GM12878 (cell line): ENCODE results near the gene SV2A. TPM values are rescaled to one million over a fixed set of nuclear protein-coding genes. Genes with fewer than 3 reads are reported as not detected.

Source experiments
- ATAC-seq: fragments of 200-7000 bp; cut with Tn5 transposase; 3 replicates; pipeline ENCODE4 v1.9.1; 2020; ENCODE audit warnings: mild to moderate bottlenecking, moderate library complexity
- BruUV-seq: library from RNA; stranded (reverse); fragments of 400-500 nt; replicated peaks from 2 replicates; lab custom pipeline; 2021; lab: Mats Ljungman, UMichigan
- CTCF ChIA-PET: fragments of 300-600 bp; sonication (Branson Sonifier 250); formaldehyde crosslinking; extraction: SDS; loops from one replicate; lab custom pipeline; 2021; ENCODE audit warnings: inconsistent platforms; lab: Yijun Ruan, JAX
- POLR2A ChIA-PET: fragments of 350-600 bp; formaldehyde crosslinking; extraction: SDS; loops from one replicate; lab custom pipeline; 2021; ENCODE audit warnings: inconsistent platforms; lab: Charles Lee
- RAD21 ChIA-PET: fragments of 300-600 bp; sonication (Branson Sonifier 250); formaldehyde crosslinking; loops from one replicate; lab custom pipeline; 2023; ENCODE audit warnings: antibody characterized with exemption; ENCODE audit not compliant: unreplicated experiment; lab: Charles Lee
- SMC1A ChIA-PET: fragments of 300-600 bp; sonication (Branson Sonifier 250); formaldehyde crosslinking; loops from one replicate; lab custom pipeline; 2023; ENCODE audit not compliant: unreplicated experiment, uncharacterized antibody; lab: Charles Lee
- DNase-seq: peaks from one replicate; pipeline ENCODE4 v3.0.0-alpha.2; 2011; ENCODE audit warnings: low read depth, low spot score
- FAIRE-seq: peaks from 3 replicates; lab custom pipeline; 2011; peaks lifted over from hg19 to GRCh38; lab: Jason Lieb, UNC
- H2AFZ ChIP-seq: 2 replicates; pipeline ENCODE4 v1.6.0; 2011; ENCODE audit warnings: low read depth, low read length, control low read depth; ENCODE audit not compliant: control insufficient read depth
- H3K27ac ChIP-seq: 2 replicates; pipeline ENCODE4 v1.5.1; 2011; ENCODE audit warnings: control low read depth; ENCODE audit not compliant: control insufficient read depth, insufficient read depth
- H3K27me3 ChIP-seq, 2 experiments: replicated peaks in 1 of 2; 2 replicates each; pipeline versions ENCODE4 v1.6.0 to v1.6.1; 2011; ENCODE audit warnings: low read length in 1 of 2; ENCODE audit not compliant: control insufficient read depth in 2 of 2, insufficient read depth in 2 of 2
- H3K36me3 ChIP-seq, 2 experiments: 2 replicates each; pipeline ENCODE4 v1.5.1; 2011; ENCODE audit warnings: low read length in 1 of 2; ENCODE audit not compliant: control insufficient read depth in 2 of 2, insufficient read depth in 2 of 2
- H3K4me1 ChIP-seq: 2 replicates; pipeline ENCODE4 v1.6.1; 2011; ENCODE audit warnings: mild to moderate bottlenecking, low read length, moderate library complexity, mixed read lengths; ENCODE audit not compliant: control insufficient read depth, insufficient read depth
- H3K4me2 ChIP-seq: 2 replicates; pipeline ENCODE4 v1.6.0; 2011; ENCODE audit warnings: control low read depth; ENCODE audit not compliant: control insufficient read depth, insufficient read depth
- H3K4me3 ChIP-seq: fragments of 200-600 bp; sonication (generic); 2 replicates; pipeline ENCODE4 v1.5.1; 2016
- H3K79me2 ChIP-seq: 2 replicates; pipeline ENCODE4 v1.6.0; 2011; ENCODE audit warnings: low read length; ENCODE audit not compliant: control insufficient read depth, insufficient read depth
- H3K9ac ChIP-seq: 2 replicates; pipeline ENCODE4 v1.8.0; 2011; ENCODE audit warnings: low read length, control low read depth, mixed read lengths; ENCODE audit not compliant: control insufficient read depth, insufficient read depth
- H3K9me3 ChIP-seq: replicated peaks from 3 replicates; pipeline ENCODE4 v1.5.1; 2011; ENCODE audit warnings: mild to moderate bottlenecking, low read length; ENCODE audit not compliant: control insufficient read depth, insufficient read depth
- H4K20me1 ChIP-seq: 2 replicates; pipeline ENCODE4 v1.6.0; 2011; ENCODE audit not compliant: control insufficient read depth, insufficient read depth
- ATF7 ChIP-seq: fragments of 450-650 bp; IDR thresholded peaks from 2 replicates; pipeline ENCODE4 v1.6.1; 2016; ENCODE audit warnings: low read depth, mild to moderate bottlenecking
- BHLHE40 ChIP-seq, 2 experiments: fragments of 450-650 bp in 1 of 2; IDR thresholded peaks; 2 replicates each; pipeline ENCODE4 v1.6.1; 2011 to 2017; ENCODE audit warnings: low read depth in 2 of 2, borderline replicate concordance in 1 of 2, improper control_type of control experiment in 1 of 2, low read length in 1 of 2, mild to moderate bottlenecking in 1 of 2
- CBX5 ChIP-seq: sonication (generic); IDR thresholded peaks from 2 replicates; pipeline ENCODE4 v1.6.1; 2016; ENCODE audit warnings: low read depth, moderate library complexity, mild to moderate bottlenecking, inconsistent platforms
- DPF2 ChIP-seq: fragments of 450-650 bp; IDR thresholded peaks from 2 replicates; pipeline ENCODE4 v1.6.1; 2017; ENCODE audit warnings: mild to moderate bottlenecking
- FOXK2 ChIP-seq: fragments of 450-650 bp; IDR thresholded peaks from 2 replicates; pipeline ENCODE4 v1.6.1; 2017; ENCODE audit warnings: mild to moderate bottlenecking, moderate library complexity
- MYC ChIP-seq: IDR thresholded peaks from 2 replicates; pipeline ENCODE4 v1.6.1; 2011; ENCODE audit warnings: mild to moderate bottlenecking, low read length, moderate library complexity, inconsistent platforms; ENCODE audit not compliant: insufficient read depth, insufficient replicate concordance, insufficient read length, severe bottlenecking
- SUPT20H ChIP-seq: IDR thresholded peaks from 2 replicates; pipeline ENCODE4 v1.6.1; 2011; ENCODE audit warnings: low read depth, mild to moderate bottlenecking, low read length, moderate library complexity, borderline replicate concordance; ENCODE audit not compliant: control insufficient read depth
- ZNF207 ChIP-seq: fragments of 450-650 bp; IDR thresholded peaks from 2 replicates; pipeline ENCODE4 v1.6.1; 2014; ENCODE audit warnings: antibody characterized with exemption, mild to moderate bottlenecking, borderline replicate concordance
- WGBS: methylation state at CpG from one replicate; pipeline ENCODE4 v1.1.6; 2016; ENCODE audit warnings: low lambda C conversion rate; ENCODE audit not compliant: insufficient replicate concordance, insufficient coverage; ENCODE audit errors: missing lambda C conversion rate; 5-methylcytosine and 5-hydroxymethylcytosine counted together
- in situ Hi-C: fragments of 300-500 bp; cut with MboI; formaldehyde crosslinking; loops from 9 replicates; pipeline ENCODE4 v1.14.3; 2018; ENCODE audit warnings: mixed read lengths
- intact Hi-C: fragments of 100-400 bp; cut with micrococcal nuclease; formaldehyde crosslinking; loops from one replicate; pipeline ENCODE4 v1.14.2; 2022; ENCODE audit not compliant: unreplicated experiment
- polyA plus RNA-seq, 11 experiments: library from polyadenylated mRNA; depleted of rRNA in 4 of 11; unstranded in 6 of 11; stranded (reverse) in 5 of 11; fragments of >200 nt; fragmentation: Nextera tagmentation in 4 of 11; fragmentation: Illumina TruSeq in 1 of 11; extraction: Ambion mirVana in 4 of 11; extraction: Trizol in 1 of 11; gene quantifications; 1 replicate in 1 of 11; 2 replicates in 10 of 11; pipeline versions ENCODE4 v1.2.1 to v1.2.3, GENCODE V29; 2011 to 2016; ENCODE audit warnings: inconsistent platforms in 2 of 11, missing spikeins in 2 of 11, low read depth in 1 of 11
- total RNA-seq, 4 experiments: library from RNA; depleted of rRNA in 3 of 4; stranded (reverse); fragments of >200 nt in 3 of 4; fragmentation: Illumina TruSeq in 1 of 4; extraction: Trizol in 1 of 4; gene quantifications; 2 replicates each; pipeline versions ENCODE4 v1.2.1 to v1.2.3, GENCODE V29; 2013 to 2021
- TF ChIP-seq, protein P1 (sequence below): fragments of 450-650 bp; IDR thresholded peaks from 2 replicates; pipeline ENCODE4 v1.6.1; 2018; ENCODE audit warnings: borderline replicate concordance, mild to moderate bottlenecking; ENCODE audit not compliant: partially characterized antibody

Gene SV2A
- total and polyA plus RNA-seq, 10 of the 15 experiments (the other 5 are each of a cell fraction or from before 2014, with no cell fraction given), result 0.39 to 11.6 (median 5.4) TPM

DNA sequence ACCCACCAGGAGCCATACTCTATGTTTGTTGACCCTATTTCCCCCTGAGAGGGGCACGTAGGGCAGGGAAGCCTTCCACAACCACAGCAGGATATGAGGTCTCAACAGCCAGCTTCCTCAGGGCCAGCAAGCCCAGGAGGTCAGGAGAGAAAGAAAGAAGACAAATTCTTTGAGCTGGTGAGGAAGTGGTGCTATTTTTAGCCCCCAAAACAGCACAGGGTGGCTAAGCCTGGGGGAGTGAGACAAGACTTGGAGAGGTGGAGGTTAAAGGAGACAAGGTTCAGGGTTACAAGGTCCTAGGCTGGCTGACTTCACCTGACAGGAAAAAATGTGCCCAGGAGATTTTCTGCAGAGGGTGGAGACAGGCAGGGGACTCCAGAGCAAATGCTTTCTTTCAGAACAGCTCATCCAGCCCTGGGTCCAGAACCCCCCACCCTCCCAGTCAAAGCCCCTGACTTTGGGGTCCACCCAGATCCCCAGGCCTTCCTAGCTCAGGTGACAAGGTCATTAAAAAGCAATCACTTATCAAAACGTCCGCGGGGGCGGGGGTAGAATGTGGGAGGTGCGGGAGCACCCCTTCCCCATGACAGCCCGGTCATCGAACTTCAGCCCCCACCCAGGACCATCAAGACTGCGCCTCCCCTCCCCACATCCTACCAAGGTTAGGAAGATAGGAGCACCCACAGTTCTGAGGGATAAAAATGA is 1.3 kb downstream of the SV2A start:
- Histone ChIP-seq H4K20me1 (no peaks in the 10 kb centered on the region), H3K27me3 (peaks cover 0 to 3% of the 10 kb centered on the region in 2 experiments; a peak in 2 of 4 replicates), H3K79me2 (no peaks in the 10 kb centered on the region), H3K4me2 (peak overlapping the region; percentile 12; the same call in 1 of the 2 replicates), H3K27ac (no peak overlapping the region), H3K9me3 (no peaks in the 10 kb centered on the region), H3K4me3 (no peak overlapping the region; the same call in 1 of the 2 replicates), H3K9ac (no peak overlapping the region)
- ATAC-seq, result peak; percentile 20; the same call in 2 of the 3 replicates
- TF ChIP-seq DPF2 (no peak), ATF7 (no peak), BHLHE40 (IDR thresholded peaks at IDR 0.05; ENCODE audit: borderline replicate concordance in 1 of 2, low read depth in 2 of 2, low read length in 1 of 2) (no peak), ZNF207 (no peak), FOXK2 (no peak), SUPT20H (no peak), CBX5 (no peak), MYC (no peak)
- TF ChIP-seq, protein P1, sequence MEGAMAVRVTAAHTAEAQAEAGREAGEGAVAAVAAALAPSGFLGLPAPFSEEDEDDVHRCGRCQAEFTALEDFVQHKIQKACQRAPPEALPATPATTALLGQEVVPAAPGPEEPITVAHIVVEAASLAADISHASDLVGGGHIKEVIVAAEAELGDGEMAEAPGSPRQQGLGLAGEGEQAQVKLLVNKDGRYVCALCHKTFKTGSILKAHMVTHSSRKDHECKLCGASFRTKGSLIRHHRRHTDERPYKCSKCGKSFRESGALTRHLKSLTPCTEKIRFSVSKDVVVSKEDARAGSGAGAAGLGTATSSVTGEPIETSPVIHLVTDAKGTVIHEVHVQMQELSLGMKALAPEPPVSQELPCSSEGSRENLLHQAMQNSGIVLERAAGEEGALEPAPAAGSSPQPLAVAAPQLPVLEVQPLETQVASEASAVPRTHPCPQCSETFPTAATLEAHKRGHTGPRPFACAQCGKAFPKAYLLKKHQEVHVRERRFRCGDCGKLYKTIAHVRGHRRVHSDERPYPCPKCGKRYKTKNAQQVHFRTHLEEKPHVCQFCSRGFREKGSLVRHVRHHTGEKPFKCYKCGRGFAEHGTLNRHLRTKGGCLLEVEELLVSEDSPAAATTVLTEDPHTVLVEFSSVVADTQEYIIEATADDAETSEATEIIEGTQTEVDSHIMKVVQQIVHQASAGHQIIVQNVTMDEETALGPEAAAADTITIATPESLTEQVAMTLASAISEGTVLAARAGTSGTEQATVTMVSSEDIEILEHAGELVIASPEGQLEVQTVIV, result no peak
- TF ChIP-seq, all 136 proteins: peak for 0
- no TSS peak for BruUV-seq
- ChIA-PET RAD21 (no interaction called here), SMC1A (no interaction called here), POLR2A (interaction anchor here (0.6 to 0.9 kb wide), 2 partner anchors 11 to 23 kb away, joined by 4 read pairs; no protein-coding TSS in a partner anchor), CTCF (no interaction called here)
- Histone ChIP-seq H2AFZ (0 out of 2 replicates have a peak overlapping the region, but pooled peaks have one; percentile 19), H3K4me1 (peaks cover 10% of the 10 kb centered on the region; the same call in 1 of the 2 replicates), H3K36me3 (no peaks in the 10 kb centered on the region)
- DNase-seq, result no peak
- WGBS, result 6% methylated on average over 9 of the region's 9 CpGs
- no peak for FAIRE-seq
- intact Hi-C loops, result no loop called here
- in situ Hi-C loops, result no loop called here
